HPDE6-E6E7 (cell line): ENCODE measurements around the gene PPP1R17.

Experiments used
- DNase-seq: peaks from one replicate; pipeline ENCODE4 v3.0.0; 2011; ENCODE audit warnings: missing footprints; ENCODE audit errors: extremely low spot score

The PPP1R17 gene

DNA sequence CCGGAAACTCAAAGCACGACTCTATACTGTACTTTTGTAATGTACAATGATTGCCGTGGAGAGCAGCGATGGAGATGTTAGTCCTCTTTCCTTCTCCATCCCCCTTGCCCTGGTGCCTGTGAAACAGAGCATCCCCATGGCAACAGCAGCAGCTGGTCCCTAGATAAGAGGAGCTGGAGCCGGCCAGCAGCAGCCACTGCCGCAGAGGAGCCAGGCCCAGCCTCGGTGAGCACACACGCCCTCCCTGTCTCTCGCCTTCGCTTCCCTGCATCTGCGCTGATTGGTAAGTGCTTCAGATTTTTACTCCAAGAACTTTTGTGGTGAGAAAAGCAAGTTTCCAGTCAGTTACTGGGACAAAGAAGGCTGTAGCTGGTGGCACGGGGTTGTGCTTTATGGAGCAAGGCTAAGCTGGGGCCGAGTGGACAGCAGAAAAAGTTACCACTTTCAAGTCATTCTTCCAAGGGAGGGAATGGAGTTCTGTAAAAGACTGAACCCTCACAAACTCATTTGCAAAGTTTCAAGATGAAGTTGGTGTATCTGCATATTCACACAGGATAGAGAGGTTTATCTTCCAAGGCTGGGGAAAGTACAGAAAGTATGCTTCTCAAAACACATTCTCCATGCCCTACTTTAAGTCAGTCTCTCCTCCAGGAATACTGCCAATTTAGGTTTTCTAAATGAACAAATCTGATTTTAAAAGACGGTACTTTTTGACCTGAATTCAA lies at the start of gene PPP1R17:
Gene PPP1R17, plus strand, starts transcription at position 192 of the 725 bp plus-strand sequence. CDS start 5,227 bp downstream, outside the sequence.
- no peak for DNase-seq

DNA sequence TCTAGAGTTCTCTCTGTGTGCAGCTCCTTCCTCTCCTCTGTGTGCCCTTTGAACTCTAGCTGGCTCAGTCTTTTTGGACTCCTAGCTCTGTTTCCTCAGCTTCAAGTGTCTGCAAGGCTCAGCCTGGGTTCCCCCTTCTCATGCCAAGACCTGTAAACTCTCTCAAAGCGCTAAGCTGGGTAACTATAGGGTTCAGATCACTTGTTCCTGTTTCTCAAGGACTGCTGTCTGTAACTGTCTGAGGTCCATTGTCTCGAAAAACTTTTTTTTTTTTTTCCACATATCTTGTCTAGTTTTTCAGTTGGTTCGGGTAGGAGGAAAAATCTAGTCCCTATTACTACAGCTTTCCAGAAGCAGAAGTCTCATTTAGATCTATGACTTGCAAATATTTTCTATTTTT lies 46.6 kb upstream of the PPP1R17 start:
- DNase-seq, result no peak

DNA sequence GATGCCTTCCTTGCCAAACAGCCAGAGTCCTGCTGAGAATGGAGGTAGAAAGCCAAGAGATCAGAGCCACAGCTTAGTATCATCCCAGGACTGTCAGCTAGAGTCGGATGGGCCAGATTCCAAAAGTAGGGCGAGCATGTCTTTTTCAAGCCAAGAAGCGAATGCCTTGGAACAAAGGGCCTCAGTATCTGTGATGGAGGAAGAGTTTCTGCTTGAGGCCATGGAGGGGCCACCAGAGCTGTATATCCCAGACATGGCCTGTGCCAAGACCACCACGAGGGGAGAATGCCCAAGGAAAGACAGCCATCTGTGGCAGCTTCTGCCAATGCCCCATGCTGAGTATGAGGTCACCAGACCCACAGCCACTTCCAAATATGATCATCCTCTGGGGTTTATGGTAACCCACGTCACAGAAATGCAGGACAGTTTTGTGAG lies 44.3 kb upstream of the PPP1R17 start:
- no peak for DNase-seq

DNA sequence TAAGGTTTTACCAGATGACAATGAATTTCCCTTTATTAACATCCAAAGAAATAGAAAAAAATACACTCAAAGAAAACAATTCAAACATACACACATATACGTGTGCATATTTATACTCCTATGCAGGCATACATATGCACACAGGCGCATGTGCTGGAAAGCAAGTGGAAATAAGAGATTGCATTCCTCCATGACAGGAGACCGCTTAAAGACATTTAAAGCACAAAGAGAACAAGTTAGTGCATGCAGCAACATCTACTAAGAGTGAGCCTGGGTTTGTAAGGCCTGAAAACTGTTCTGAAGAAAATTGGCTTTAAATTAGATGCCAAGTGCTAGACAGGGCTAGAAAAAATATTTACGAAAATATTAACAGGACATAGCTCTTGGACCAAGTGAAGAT lies 40.1 kb upstream of the PPP1R17 start:
- DNase-seq, result no peak

DNA sequence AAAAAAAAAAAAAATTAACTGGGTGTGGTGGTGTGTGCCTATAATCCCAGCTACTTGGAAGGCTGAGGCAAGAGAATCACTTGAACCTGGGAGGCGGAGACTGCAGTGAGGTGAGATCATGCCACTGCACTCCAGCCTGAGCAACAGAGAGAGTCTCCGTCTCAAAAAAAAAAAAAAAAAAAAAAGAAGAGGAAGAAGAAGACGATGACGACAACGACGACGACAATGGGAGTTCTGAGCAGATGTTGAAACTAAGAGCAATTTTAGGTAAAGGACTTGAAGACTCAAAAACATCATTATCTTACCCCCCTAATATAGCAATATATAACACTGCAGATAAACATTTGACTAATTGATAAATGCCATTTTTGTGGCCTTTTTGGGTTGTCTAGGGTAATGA lies 39.5 kb upstream of the PPP1R17 start:
- no peak for DNase-seq

DNA sequence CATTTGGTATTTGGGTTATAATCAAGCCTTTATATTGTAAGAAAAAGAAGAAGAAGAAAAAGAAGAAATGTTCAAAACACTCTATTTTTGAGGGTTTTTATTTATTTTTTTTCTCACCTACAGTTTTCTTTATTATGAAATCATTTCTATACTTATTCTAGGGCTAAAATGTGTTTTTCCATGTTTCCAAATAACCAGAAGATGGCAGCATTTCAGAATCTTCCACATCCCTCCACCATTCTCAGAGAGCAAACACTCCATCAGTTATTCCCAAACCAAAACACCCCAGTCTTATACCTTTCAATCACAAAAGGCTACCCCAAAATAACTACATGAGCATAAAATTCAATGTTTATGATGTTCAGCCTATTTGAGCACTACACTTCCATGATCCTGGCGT lies 38.7 kb upstream of the PPP1R17 start:
- no peak for DNase-seq

DNA sequence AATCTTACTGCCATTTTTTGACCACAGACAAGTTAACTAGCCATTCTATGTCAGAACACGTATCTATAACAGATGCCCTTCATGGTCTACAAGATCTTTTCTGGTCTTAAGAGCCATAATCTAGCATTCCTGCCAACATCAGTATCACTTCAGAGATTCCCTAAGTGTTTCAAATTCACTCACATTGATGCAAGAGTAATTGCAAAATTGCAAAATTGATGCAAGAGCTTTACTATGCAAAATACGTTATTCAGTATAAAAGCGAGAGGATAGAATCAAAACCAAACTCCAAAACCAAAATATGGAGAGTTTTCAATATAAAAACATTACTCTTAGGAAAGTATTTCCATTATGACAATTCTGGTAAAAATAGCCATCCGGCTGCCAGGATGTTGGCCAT lies 38.1 kb upstream of the PPP1R17 start:
- no peak for DNase-seq

DNA sequence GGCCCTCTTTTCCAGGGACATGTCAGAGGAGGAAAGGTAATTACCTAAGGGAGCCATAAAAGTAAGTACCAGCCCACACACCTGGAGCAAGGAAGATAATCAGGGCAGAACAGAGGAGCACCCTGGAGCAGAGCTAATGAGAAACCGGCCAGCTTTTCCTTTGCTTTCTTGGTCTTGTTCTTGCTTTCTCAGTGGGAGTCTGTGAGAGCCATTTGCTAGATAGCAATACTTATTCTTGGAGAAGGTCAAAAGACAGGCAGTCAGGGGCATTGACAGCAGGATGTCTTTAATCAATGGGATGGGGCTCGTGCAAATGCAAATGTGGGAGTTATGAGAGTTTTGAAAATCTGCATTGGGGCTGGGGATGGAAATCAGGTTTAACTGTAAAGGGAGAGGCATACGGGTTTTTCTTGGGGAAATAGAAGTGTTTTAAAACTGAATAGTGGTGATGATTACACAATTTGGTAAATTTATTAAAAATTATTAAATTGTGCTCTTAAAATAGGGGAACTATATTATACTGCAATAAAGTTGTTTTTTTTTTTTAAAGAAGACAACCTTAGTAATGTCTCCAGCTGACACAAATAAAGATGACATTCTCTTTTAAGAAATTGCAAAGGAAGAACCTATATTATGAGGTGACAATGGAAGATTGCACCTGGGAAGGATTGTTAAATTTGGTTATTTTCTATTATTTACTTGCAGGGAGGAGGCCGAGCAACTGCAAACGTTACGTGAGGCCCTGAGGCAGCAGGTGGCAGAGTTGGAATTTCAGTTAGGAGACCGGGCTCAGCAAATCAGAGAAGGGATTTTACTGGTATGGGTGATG lies 35.6 kb upstream of the PPP1R17 start:
- no peak for DNase-seq

DNA sequence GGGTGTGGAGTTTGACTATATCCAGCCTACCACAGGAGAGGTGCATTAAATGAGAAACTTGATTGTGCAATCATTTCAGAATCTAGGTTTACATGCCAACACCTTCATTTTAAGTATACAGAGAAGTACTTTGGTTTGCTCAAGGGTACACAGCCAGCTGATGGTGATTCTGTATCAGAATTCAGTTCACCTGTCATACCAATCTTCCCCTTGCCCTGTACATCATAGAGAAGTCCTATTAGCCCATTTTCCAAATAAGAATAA lies 35.0 kb upstream of the PPP1R17 start:
- DNase-seq, result no peak

DNA sequence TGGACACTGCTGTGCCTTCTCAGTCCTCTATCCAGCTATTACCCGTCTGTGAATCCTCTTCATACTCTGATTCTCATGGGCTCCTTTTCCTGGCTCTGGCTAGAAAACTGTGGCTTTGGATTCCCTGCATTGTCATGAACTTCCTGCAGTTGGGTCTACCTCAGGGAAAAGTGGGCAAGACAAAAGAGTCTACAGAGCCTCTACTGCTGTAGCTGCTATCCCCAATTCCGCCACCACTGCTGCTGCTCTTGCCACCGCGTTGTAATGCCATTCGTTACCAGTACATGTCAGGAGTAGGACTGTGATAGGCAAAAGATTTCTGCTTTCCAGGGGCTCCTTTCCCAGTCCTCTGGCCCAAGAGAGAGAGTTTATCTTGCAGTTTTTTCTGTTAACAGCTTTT lies 23.9 kb upstream of the PPP1R17 start:
- no peak for DNase-seq

DNA sequence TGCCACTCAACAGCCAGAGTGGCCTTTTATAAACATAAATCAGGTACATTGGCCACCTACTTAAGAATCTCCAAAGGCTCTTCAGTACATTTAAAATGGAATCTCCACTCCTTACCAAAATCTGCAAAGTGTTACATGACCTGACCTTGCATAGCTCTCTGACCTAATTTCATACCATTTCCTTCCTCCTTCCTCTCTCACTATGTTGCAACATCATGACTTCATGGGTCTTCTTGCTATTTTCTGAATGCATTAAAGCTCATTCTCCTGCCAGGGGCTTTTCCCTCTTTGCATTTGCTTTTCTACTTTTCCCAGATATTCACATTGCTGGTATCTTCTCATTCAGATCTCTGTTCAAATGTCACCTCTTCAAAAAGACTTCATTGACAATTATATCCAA lies 22.1 kb upstream of the PPP1R17 start:
- DNase-seq, result no peak

DNA sequence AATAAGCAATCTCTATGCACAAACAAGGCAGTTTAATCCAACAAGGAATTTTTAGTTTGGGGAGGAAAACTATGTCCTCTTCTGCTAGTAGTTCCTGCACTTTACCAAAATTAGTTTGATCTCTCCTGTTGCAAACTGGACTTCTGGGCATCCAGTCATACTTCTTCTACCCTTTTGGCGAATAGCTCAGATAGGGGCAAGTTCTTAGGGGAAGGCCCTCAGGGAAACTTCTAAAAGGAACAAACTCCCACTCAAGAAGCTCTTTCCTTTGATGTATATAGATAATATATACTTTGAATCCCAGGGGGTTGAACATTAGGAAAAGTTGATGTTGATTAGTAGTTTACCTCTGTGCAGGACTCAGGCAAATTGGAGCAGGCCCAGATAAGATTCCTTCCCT lies 21.5 kb upstream of the PPP1R17 start:
- DNase-seq, result no peak

DNA sequence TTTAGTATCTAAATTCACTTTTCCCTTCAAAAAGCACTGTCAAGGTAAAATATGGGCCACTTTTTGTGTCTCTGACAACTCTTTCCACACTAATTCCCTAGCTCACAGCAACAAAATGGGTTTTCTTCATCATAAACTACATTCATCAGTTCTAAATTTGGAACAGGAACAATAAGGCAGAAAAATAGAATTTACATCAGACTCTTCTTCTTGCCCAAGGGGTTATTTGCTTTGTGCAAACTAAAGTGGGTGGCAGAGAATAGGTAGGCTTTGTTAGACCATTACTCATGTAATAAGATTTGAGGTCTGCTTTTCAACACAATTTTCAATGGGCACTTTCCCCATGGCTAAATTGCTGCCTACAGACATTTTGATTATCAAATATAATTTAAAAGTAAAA lies 17.6 kb upstream of the PPP1R17 start:
- no peak for DNase-seq

DNA sequence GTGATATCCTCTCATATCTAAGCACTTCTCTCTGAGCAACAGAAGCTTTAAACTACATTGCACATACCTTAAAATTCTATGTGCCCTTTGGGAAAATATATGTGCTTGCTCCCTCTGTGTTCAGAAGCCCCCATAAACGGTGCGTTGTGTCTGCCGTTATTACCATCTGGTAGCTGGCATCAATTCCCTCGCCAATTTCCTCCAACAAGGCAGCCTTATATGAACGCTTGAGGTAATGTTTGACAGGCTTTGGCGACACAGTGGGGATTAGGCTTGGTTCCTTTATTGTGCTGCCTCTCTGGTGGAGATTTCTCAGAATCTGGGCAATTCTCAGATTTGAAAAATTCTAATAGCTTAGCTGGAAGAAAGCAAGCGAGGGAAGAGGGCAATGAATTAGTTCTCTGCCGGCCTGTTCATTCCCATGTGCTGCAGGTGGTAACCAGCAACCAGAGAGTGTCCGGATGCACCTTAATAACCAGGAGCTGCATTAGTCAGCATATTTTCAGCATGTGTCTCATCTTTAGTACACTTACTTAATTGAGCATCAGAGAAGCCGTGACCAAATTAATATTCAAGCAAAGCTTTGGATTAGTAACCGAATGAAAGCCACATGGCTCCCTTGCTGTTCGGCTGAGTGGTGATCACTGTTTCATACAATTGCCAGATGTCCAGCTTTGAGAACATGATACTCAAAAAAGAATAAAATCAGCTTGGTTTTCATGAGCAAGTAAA lies 7.3 kb upstream of the PPP1R17 start:
- DNase-seq, result no peak

DNA sequence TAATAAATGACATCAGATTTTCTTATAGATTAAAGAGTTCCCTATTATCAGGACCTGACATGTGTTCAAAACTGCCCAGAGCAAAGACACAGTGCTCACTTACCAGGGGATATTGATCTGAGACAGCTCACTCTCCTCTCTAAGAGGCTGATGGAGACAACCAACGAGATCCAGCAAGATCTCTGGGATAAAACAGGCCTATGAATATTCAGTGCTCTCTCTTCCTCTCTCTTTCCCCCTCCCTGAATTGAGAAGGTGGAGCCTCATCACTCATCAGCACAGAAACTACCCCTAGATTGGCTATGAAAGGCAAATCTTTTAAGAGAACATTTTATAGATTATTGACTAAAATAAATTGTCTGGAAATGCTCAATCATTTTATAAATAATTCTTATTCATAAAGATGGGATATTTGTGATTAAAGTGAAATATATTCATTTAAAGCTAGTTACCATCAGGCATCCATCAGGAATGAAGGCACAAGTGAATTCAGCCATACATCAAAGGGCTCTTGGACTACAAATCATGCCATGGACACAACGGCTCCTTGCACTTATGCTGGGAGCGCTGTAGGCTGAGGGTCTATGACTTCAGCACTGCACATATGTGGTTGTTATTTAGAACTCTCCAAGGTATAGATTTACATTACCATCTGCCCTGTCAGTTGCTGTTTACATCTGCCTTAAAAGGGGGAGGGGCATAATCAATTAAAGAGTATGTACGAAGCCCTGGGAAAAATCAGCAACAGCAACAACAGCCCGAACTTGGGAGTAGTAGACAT lies 3.4 kb upstream of the PPP1R17 start:
- no peak for DNase-seq

DNA sequence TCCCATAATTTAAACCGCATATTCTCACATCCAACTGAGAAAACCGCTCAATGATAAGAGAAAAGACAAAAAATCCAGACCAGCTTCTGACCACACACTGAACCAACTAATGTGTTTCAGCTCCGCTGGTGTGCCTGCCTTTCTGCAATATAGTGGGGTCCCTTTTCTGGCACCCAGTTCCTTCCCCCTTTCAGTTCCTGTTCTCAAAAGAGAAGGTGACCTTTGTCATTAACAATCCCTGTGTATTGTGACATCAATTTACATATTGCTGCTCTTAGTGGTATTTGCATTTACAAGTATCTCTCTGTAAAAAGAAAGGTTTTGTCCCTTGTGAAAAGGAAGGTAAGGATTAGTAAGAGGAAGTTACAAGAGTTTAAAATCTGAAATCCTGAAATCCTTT lies 1.4 kb downstream of the PPP1R17 start:
- DNase-seq, result no peak

DNA sequence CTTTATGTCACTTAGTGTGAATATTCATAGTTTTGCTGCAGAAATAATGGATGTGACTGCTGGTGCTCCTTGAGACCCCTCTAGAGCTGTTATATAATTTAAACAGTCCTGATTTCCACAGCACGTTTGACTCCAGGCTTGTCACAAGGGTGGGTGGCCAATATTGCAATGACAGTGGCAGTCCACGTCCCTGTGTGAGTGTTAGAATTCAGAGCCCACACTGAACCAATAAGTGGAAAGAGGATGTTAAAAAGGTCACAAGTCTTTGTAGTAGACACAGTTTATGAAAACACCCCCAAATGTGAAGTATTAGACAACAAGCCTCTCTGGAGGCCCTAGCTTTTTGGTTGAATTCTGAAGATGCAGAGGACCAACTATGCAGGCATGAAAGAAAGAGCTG lies 2.0 kb downstream of the PPP1R17 start:
- DNase-seq, result no peak

DNA sequence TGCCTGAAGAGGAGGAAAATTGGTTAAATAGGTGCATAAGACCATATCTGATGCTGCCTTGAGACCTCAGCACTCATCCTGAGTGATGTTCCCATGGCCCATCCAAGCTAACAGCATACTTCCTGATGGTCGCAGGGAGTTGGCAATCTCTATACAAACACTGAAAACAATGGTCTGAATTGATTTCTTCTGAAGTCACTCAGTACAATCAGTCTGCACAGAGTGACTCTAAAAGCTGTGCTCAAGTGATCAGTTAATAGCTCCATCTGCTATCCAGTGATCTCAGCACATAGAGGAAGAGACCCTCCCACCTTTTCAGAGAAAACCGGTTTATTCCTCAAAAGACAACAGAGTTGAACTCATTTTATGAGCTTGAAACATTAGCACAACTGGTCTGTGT lies 3.9 kb downstream of the PPP1R17 start:
- DNase-seq, result no peak

DNA sequence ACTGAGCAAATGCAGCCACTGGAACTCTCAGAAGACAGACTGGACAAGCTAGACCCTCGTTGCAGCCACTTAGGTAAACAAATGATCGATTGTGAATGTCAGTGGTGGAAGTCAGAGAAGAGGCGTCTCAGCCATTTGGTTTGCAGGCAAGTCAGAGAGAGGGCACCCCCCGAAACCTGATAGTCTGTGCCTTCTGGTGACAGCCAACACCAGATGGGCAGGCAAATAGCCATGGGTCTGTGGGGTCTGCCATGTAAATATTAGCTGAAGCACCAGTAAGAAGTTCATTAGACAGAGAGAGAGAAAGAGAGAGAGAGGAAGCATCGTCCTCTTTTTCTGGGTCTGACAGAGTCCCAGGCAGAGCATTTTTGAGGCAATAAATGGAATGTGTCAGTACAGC lies 5.4 kb downstream of the PPP1R17 start:
- DNase-seq, result no peak

DNA sequence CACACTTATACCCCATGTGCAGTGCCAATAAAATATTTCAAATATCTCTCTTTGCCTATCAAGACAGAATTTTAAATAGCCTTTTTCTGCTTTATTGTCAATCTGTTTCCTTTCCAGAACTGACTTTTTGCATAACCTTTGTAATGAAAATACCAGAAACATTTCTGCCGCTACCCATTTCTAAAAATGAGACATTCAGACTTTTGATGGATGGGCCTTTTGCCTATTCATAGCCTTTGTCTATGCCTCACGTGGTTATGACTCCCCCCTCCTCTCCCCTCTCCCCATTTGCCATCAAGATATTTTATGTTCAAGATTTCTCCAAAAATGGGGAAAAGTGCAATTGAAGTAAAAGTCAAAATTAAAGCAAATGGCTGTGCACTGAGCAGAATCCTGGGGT lies 5.9 kb downstream of the PPP1R17 start:
- no peak for DNase-seq

DNA sequence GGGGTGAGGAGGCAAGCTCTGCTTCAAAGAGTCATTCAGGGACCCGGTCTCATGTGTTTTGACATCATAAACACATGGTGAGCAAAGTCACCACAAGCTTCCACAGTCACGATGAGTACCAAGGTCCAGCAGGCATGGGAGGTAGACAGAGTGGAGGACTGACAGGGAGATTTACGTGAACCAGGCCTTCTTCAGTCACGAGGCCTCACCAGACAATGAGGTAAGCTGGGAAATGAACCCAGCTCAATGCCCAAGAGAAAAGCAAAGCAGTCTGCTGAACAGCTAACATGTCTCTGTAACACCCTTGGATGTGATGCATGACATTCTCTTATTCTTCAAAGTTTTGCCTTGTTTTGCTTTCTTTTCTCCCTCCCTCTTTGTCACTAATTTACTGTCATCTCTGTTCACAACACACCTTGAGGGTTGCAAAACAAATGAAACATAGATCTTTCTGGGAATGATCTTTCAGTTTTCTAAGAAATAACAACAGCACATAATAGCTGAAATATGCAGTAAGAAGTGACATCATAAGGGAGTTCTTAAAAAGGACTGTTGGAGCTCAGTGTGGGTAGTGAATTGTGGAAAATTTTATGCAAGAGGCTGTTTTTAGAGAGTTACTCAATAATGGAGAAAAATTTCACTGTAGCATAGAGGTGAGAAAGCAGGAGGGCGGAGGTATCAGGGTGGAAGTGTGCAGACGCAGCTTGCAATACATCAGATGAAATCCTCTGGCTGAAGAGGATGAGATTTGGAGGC lies 9.0 kb downstream of the PPP1R17 start:
- no peak for DNase-seq
